ENCODE measurements around the gene SYS1. TPM values are rescaled to one million over a fixed set of nuclear protein-coding genes. Genes with fewer than 3 reads are reported as not detected.
A peak's percentile ranks its signal among the peaks of the same experiment; 100 is the strongest.

The SYS1 gene
- total RNA-seq, 6 donors from 2014 or later, result 31.0 to 61.4 (median 50.7) TPM

DNA sequence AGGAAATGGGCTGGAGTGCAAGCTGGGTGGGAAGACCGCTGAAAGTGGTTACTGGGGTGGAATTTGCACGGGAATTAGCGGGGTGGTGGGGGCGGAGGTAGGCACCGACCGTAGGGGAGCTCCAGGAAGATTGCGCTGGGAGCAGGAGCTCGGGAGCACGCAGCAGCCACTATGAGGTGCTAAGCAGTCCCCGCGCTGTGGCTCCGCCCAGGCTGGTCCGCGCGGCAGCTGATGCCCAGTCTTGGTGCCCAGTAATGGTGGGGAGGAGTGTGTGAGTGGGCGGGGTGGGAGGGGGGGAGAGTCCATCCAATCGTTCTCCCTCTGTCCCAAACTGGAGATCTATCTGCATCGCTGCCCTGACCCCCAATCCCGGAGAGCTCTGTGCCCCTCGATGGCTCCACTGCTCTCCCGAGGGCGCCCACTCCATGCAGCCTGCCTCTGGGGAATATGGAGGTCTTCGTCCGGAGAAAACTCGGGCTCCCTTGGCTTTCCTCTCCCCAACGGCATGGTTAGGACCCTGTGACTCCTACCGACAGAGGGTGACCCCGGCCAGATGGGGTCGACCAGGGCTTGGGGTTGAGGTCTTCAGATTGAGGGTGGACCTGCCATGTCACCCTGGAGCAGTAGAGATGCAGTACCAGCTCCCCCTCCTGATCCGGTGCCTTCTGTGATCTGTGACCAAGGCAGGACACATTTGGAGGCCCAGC lies 9.8 kb downstream of the SYS1 start:
- Histone ChIP-seq H3K36me3 (peaks cover 0 to 10% (median 4%) of the 10 kb centered on the region in 4 donors), H3K27me3 (no peaks in the 10 kb centered on the region), H3K4me1 (peaks cover 15 to 37% (median 21%) of the 10 kb centered on the region in 4 donors), H3K4me3 (peak overlapping the region in 3 of 4 donors; percentile 45 to 55 (median 48)), H3K9me3 (no peaks in the 10 kb centered on the region), H3K27ac (peak overlapping the region; percentile 66 to 76 (median 72))
- TF ChIP-seq EP300 (IDR thresholded peaks at IDR 0.05) (no peak), POLR2AphosphoS5 (IDR thresholded peaks at IDR 0.05) (no peak), POLR2A (IDR thresholded peaks at IDR 0.05) (no peak)
- TF ChIP-seq, protein P1, sequence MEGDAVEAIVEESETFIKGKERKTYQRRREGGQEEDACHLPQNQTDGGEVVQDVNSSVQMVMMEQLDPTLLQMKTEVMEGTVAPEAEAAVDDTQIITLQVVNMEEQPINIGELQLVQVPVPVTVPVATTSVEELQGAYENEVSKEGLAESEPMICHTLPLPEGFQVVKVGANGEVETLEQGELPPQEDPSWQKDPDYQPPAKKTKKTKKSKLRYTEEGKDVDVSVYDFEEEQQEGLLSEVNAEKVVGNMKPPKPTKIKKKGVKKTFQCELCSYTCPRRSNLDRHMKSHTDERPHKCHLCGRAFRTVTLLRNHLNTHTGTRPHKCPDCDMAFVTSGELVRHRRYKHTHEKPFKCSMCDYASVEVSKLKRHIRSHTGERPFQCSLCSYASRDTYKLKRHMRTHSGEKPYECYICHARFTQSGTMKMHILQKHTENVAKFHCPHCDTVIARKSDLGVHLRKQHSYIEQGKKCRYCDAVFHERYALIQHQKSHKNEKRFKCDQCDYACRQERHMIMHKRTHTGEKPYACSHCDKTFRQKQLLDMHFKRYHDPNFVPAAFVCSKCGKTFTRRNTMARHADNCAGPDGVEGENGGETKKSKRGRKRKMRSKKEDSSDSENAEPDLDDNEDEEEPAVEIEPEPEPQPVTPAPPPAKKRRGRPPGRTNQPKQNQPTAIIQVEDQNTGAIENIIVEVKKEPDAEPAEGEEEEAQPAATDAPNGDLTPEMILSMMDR (IDR thresholded peaks at IDR 0.05), result peak in 1 of 6 experiments; percentile 26
- 59 to 62% methylated on average over 17 to 30 of the region's 30 CpGs for WGBS, 2 donors
- peak; percentile 28 to 78 for ATAC-seq (ENCODE audit: low FRiP score in 2 of 2)
- peak; percentile 66 to 82 for DNase-seq

DNA sequence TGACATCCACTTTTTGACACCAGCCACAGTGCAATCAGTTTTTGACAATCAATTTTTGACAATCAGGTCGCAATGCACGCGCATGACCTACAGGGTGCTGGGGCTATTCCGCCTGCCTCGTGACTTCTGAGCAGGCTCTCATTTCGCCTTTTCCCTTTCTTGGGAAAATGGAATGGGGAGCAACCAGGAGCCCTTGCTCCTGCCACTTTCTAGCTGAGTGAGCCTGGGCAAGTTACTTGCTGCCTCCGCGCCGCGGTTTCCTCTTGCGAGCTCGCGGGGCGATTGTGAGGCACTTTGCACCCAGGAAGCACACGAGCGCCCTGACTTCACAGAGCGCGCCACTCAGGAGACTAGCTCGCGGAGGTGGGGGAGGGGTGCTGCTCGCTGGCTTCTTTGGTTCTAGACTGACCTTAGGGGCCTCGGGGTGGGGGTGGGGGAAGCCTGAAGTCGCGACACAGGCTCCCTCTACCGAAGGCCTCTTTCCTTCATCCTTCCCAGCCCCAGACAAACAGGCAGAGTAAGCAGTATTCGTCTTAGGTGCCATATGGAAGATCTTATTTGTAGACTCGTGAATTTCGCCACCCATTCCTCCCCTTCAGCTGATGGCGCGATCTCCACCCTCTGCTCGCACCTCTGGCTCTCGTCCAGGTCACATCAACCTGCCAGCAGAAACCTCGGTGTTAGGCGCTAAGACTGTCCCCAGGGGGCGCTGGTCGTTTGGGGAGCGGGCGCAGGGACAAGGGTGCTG lies 10.6 kb downstream of the SYS1 start:
- peak; percentile 89 to 92 for DNase-seq
- WGBS, 2 donors, result 6 to 7% methylated on average over 23 to 38 of the region's 38 CpGs
- Histone ChIP-seq H3K4me3 (peak overlapping the region; percentile 33 to 55 (median 46)), H3K27me3 (no peaks in the 10 kb centered on the region), H3K4me1 (peaks cover 15 to 30% (median 20%) of the 10 kb centered on the region in 4 donors), H3K27ac (peak overlapping the region; percentile 66 to 76 (median 72)), H3K36me3 (peaks cover 0 to 3% (median 1%) of the 10 kb centered on the region in 4 donors), H3K9me3 (no peaks in the 10 kb centered on the region)
- ATAC-seq (ENCODE audit: low FRiP score in 2 of 2), result peak; percentile 89 to 90
- no peak for TF ChIP-seq POLR2A (IDR thresholded peaks at IDR 0.05)
- TF ChIP-seq, protein P1 (IDR thresholded peaks at IDR 0.05), result peak; percentile 84 to 92 (median 88)
- peak; percentile 8 to 38 for TF ChIP-seq POLR2AphosphoS5 (IDR thresholded peaks at IDR 0.05)
- no peak for TF ChIP-seq EP300 (IDR thresholded peaks at IDR 0.05)

DNA sequence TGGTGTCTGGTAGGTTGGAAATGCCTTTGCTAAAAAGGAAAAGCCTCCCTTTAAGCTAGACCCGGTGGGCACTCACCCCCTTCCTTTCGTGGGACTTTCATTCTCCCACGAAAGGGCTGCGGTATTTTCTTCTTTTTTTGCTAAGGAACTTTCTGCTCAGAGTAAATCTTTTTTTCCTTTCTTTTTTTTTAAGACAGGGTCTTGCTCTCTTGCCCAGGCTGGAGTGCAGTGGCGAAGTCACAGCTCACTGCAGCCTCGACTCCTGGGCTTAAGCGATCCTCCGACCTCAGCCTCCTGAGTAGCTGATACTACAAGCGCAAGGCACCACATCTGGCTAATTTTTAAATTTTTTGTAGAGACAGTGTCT lies 11.1 kb downstream of the SYS1 start:
- TF ChIP-seq, protein P1 (IDR thresholded peaks at IDR 0.05), result no peak
- no peak for TF ChIP-seq POLR2A (IDR thresholded peaks at IDR 0.05)
- TF ChIP-seq EP300 (IDR thresholded peaks at IDR 0.05), result no peak
- TF ChIP-seq POLR2AphosphoS5 (IDR thresholded peaks at IDR 0.05), result no peak
- peaks cover 12 to 25% (median 20%) of the 10 kb centered on the region in 4 donors for H3K4me1 ChIP-seq
- no peak for DNase-seq
- H3K27me3 ChIP-seq, result no peaks in the 10 kb centered on the region
- ATAC-seq (ENCODE audit: low FRiP score in 2 of 2), result no peak
- WGBS, 2 donors, result 56 to 59% methylated on average over 9 of the region's 9 CpGs
- H3K4me3 ChIP-seq, result peak overlapping the region in 3 of 4 donors; percentile 45 to 55 (median 48)
- no peaks in the 10 kb centered on the region for H3K36me3 ChIP-seq
- H3K9me3 ChIP-seq, result no peaks in the 10 kb centered on the region
- peak overlapping the region in 2 of 4 donors; percentile 69 to 75 for H3K27ac ChIP-seq

DNA sequence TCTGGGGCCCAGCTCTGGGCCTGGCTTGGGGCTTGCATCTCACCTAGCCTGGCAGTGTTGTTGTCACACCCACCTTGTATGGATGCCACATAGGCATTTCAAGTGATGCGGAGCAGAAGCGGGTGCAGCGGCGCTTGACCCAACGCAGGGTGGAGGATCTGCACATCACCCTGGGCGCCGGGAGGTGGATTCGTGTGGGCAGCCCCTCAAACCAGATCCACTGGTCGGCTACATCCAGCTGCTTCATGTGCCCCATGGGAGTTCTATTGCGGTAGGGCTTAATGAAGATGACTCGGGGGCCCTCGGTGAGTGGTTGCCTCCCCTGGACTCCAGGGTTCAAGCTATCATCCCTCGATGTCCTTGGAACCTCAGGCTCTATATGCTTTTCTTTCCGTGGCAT lies 12.0 kb downstream of the SYS1 start:
- peaks cover 12 to 25% (median 19%) of the 10 kb centered on the region in 4 donors for H3K4me1 ChIP-seq

More for the DNA sequence above, 12.0 kb downstream of the SYS1 start:
- DNase-seq (peak in 1 of 2 donors; percentile 53), ATAC-seq (ENCODE audit: low FRiP score in 2 of 2) (no peak)
- WGBS, 2 donors, result 97 to 98% methylated on average over 14 of the region's 14 CpGs
- no peaks in the 10 kb centered on the region for H3K27me3 ChIP-seq
- H3K27ac ChIP-seq, result no peak overlapping the region
- TF ChIP-seq EP300 (IDR thresholded peaks at IDR 0.05) (no peak), POLR2AphosphoS5 (IDR thresholded peaks at IDR 0.05) (no peak), POLR2A (IDR thresholded peaks at IDR 0.05) (no peak)
- TF ChIP-seq, protein P1 (IDR thresholded peaks at IDR 0.05), result no peak
- H3K4me3 ChIP-seq, result no peak overlapping the region
- no peaks in the 10 kb centered on the region for H3K9me3 ChIP-seq
- H3K36me3 ChIP-seq, result no peaks in the 10 kb centered on the region
